ENCODE data around the gene MLN.

- no peak for TF ChIP-seq CTCF (IDR thresholded peaks at IDR 0.05)
- TF ChIP-seq EZH2 (IDR thresholded peaks at IDR 0.05; ENCODE audit: borderline replicate concordance, insufficient read depth, low read depth, low read length, poor library complexity, severe bottlenecking), result no peak
These were observed 4.2 kb downstream of the MLN start for GRCh38 chr6:33799454-33800113.

Data from B cell (primary cell).